Stimulated activated CD4-positive, alpha-beta T cell treated with anti-CD3 and anti-CD28 coated beads, Interleukin-4, amount 100 ng/mL, for 4 hours (primary cell): Measurements from ENCODE around the gene GBP1.
"Not testable (repeated sequence)": the region's sequence is repeated elsewhere in the genome, so short reads cannot be mapped to it uniquely, and the experiment has no call there.

Source experiments
- DNase-seq, 2 experiments: peaks; one replicate each; pipeline ENCODE4 v3.0.0-alpha.2; 2020

GBP1 gene, protein sequence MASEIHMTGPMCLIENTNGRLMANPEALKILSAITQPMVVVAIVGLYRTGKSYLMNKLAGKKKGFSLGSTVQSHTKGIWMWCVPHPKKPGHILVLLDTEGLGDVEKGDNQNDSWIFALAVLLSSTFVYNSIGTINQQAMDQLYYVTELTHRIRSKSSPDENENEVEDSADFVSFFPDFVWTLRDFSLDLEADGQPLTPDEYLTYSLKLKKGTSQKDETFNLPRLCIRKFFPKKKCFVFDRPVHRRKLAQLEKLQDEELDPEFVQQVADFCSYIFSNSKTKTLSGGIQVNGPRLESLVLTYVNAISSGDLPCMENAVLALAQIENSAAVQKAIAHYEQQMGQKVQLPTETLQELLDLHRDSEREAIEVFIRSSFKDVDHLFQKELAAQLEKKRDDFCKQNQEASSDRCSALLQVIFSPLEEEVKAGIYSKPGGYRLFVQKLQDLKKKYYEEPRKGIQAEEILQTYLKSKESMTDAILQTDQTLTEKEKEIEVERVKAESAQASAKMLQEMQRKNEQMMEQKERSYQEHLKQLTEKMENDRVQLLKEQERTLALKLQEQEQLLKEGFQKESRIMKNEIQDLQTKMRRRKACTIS

DNA sequence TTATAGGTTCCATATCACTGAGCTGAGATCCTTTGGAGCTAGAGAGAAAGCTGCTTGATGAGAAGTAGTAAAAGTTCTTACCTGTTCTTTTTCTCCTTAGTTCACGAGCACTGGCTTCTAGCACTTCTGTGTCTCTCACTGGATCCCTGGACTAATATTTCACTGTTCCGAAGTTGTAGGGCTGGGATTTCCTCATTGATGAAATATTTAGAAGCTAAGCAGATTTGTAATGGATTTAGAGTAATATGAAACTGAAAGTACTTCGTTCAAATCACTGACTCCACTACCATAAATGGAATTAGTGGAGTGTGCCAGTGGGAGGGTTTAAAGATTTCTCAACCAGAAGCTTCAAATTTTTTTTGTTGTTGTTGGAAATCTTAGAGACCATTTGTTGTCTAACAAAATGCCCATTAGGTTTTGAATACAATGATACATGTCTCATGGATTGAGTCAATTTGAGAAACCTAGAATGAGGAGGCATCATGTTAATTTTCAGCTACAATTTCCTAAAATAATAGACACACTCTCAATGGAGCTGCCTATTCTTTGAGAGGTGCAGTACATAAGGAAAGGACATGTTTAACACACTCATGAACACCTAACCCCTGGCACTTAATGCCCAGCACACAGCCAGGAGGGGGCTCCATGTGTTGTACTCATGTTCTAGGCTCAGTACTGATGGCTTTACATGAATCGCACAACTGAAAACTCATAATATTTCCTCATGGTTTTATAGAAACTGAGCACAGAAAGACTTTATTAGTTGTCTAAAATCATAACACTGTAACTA is at the start of gene GBP1:
Gene GBP1 (minus strand): TSS at position 130 of the 790 bp plus-strand sequence. CDS start 1,974 bp downstream, outside the sequence.
- peak in 1 of 2 experiments; percentile 36 for DNase-seq

DNA sequence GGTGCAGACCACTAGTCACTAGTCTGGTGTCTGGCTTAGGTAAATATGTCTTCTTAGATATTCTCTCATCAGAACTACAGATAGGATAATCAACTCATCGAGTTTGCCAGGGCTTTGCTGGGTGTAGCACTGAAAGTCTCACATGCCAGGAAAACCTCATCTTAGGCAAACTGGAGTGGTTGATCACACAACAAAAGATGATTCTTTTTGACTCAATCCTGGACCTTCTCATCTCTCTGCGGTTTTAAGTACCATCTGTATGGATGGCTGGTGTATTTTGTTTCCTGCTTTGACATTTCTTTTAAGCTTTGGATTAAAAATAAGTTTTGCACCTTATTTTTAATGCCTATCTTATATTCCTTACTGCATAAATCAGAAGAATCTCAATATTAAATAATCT is 49.7 kb upstream of the GBP1 start:
- no peak for DNase-seq

DNA sequence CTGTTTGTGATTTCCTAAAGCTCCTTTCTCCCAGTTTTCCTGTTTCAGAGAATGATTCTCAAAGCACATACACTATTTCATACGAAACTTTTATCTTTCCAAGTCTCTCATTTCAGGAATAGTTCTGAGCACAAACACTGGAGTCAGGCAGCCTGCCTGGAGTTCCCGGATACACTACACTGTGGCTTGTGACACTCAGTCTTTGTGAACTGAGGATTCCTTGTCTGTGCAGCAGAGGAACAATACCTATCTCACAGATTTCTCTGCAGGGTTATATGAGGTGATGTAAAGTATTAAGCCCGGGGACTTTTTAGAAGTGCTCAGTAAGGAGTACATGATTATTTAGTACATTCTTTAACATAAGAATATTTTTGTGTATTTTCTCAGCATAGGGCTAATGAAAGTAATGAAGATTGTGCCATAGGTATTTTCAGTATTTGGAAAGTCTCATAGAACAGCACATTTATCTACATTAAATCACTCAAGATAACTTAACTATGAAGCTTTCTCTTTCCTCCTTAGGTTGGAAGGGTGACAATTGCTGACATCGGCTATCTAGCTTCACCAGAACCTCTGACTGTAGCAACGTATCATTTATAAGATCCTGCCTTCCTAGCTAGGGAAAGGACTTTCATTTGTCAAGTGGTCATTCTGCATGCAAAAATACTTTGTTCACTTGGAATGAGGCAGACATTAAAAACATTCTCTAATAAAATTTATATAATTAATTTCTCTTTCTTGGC is 48.0 kb upstream of the GBP1 start:
- DNase-seq, result no peak

DNA sequence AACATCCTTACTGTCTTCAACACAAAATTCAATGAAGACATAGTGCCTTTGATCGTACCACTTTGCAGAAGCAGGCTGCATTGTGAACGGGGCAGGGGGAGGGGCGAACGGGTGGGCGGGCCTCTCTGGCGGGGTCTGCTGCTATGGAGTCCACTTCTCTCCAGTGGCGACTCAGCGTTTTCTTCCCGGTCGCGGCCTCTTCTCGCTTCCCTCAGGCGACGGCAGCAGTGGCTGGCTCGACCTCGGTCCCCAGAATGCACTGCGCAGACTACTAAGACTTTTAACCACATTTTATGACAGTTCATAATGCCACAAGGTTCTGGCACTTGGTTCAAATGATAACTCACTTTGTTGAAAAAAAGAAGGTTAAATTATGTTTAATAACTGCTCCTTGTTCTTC is 39.7 kb upstream of the GBP1 start:
- DNase-seq, result peak in 1 of 2 experiments; percentile 12

DNA sequence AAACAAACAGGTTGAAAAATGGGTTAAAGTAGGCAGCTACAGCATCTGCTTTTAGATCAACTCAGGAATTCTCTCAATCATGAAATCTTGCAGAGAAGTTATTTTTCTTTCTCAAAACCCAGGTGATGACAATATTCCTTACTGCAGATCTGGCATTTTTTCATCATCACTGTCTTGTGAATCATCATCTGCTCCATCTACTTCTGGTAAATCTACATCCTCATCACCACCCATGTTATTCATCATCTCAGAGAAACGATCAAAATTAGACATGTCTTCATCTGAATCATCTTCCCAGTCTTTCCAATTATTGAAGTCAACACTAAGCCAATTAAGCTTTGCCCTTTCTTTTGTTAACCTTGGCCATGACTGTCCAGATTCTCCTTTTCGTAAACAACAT is 39.1 kb upstream of the GBP1 start:
- no peak for DNase-seq

DNA sequence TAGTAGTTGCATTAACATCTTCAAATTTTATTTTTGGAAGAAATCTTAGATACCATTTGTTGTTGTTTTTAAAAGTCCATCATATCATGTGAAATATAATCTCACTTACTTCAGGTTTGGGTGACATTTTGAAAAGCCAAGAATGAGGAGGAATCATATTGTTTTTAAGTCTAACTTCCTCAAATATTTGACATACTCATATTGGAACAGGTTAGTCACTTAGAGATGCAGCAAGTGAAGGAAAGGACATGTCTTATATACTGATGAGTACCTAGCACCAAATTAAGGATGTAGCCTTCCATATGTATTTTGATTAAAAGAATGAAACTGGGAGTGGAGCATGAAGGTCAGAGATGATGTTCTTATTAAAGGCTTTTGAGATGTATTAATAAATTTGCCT is 37.0 kb upstream of the GBP1 start:
- DNase-seq, result no peak

DNA sequence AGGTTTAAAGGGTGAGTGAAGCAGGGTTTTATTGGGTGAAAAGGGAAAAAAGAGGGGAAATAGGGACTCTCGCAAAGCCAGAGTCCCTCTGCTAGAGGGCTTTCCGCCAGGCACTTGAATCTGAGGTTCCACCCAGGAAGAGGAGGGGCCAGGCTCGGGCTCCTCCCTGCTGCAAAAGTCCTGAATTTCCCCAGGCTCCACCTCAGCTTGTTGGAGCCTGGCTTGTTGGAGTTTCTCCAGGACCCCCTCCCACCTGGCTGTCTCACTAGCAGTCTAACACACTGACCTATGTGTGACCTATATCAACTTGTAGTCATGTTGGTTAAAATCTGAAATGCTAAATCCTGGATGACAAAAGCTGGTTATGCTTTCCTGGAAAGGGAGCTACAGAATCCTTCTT is 35.4 kb upstream of the GBP1 start:
- no peak for DNase-seq

DNA sequence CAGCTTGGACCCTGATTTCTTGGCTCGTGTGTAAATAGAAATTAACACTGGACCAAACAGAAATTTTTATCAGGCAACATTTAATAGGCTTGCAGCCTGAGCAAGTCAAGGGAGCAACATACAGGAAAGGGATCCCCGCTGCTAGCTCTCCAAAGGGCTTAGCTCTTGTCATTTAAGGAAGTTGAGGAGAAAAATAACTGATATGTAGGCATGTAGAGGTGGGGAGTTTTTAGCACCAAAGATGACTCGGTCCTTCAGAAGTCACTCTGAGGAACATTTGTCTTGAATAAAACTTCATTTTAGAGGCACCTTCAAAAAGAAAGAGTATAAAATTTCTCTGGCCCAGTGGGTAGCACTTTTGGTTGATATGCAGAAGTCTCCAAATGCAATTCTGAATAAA is 33.8 kb upstream of the GBP1 start:
- DNase-seq, result no peak

DNA sequence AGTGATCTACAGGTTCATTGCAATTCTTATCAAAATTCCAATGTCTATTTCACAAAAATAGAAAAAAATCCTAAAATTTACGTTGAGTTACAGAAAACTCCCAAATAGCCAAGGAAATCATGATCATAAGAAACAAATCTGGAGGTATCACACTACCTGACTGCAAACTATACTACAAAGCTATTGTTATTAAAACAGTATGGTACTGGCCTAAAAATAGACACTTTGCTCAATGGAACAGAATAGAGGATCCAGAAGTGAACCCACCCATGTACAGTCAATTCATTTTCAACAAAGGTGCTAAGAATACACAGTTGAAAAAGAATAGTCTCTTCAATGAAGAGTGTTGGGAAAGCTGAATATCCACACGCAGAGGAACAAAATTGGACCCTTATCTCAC is 30.7 kb upstream of the GBP1 start:
- DNase-seq, result no peak

DNA sequence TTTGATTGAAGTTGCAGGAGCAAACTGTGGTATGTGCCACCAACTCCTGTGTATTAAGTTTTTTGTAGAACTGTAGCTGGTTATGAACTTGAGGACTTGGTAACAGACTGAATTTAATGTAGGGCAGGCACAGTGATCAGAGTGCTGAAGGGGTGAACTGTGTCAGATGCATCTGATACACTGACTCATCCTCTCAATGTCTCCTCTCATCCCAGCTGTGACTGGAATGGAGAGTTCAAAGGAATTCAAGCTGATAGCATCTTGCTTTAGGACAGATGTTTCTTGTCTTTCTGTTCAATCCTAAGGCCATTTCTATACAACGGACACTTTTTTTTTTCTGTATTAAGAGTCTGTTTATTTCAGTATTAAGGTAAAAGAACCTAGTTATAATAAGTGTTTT is 25.0 kb upstream of the GBP1 start:
- DNase-seq, result no peak

DNA sequence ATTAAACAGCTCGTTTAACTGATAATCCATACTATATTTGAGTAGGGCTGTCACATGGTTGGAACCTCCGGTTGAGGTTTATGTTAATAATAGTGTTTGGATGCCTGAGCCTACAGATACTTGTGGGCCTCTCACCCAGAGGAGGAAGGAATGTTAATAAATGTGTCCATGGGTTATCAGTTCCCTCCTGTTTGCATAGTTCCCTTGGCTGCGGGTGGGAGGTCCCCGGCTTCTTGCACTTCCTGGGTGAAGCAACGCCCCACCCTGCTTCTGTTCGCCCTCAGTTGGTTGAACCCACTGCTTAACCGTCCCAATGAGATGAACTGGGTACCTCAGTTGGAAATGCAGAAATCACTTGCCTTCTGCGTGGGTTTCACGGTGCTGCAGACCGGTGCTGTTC is 23.6 kb upstream of the GBP1 start:
- no peak for DNase-seq

DNA sequence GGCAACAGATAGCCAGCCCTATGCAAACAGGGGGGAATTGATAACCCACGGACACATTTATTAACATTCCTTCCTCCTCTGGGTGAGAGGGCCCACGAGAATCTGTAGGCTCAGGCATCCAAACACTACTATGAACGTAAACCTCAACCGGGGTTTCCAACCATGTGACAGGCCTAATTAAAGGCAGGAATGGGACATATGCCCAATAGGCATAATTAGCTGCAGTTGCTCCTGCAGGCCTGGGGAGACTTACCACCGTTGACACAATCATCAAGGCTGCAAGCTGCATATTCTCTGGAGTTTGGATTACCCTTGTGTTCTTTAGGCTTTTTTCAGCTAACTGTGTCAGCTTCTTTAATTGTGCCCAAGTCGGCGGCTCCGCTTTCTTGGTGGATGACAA is 22.2 kb upstream of the GBP1 start:
- no peak for DNase-seq

DNA sequence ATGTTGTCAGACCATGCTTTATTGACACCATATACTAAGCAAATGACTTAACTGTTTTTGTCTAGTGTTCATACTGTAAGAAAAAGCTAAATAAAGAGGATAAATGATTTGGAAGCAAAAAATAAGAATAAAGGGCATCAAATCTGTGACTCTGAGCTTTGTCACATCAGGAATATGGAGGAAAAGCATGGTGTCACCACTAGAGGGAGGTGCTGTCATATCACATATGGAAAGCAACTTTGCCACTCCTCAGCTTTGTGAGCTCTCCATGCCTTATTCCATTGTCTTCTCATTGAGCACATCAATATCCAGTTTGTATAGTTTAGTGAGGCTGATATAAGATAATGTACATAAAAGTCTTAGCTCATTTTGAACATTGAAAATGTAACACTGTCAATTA is 20.8 kb upstream of the GBP1 start:
- no peak for DNase-seq

DNA sequence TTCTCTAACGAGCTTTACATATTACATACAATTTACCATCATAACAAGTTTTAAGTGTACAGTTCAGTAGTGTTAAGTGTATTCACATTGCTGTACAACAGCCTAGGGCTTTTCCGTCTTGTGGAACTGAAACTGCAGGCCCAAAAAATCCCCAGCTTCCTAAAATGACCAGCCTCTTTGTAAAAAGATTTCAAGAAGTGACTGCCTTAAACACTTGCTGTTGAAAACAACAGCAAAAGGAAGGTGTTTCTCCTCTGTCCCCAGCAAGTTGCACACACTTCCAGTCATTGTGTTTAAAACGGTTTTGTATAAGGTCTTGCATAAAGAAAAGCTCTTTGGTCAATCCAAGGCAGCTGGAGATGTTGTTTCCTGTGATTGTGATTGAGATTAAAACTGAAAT is 16.0 kb upstream of the GBP1 start:
- no peak for DNase-seq

DNA sequence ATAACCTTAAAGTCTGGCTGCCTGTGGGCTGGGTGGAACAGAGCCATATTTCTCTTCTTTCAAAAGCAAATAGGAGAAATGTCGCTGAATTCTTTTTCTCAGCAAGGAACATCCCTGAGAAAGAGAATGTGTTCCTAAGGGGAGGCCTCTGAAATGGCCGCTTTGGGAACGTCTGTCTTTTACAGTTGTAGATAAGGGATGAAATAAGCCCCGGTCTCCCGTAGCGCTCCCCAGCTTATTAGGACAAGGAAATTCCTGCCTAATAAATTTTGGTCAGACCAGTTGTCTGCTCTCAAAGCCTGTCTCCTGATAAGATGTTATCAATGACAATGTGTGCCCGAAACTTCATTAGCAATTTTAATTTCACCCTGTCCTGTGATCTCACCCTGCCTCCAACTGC is 15.1 kb upstream of the GBP1 start:
- DNase-seq, result not testable (repeated sequence)

DNA sequence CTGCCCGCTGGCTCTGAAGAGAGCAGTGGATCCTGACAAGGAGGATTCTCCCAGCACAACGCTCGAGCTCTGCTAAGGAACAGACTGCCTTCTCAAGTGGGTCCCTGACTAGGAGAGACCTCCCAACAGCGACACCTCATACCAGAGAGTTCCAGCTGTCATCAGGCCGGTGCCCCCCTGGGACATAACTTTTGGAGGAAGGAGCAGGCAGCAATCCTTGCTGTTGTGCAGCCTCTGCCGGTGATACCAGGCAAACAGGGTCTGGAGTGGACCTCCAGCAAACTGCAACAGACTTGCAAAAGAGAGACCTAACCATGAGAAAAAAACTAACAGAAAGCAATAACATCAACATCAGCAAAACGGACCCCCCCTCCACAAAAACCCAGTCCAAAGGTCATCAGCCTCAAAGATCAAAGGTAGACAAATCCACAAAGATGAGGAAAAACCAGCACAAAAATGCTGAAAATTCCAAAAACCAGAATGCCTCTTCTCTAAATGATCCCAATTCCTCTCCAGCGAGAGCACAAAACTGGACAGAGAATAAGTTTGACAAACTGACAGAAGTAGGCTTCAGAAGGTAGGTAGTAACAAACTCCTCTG is 7.6 kb upstream of the GBP1 start:
- DNase-seq, result not testable (repeated sequence)

DNA sequence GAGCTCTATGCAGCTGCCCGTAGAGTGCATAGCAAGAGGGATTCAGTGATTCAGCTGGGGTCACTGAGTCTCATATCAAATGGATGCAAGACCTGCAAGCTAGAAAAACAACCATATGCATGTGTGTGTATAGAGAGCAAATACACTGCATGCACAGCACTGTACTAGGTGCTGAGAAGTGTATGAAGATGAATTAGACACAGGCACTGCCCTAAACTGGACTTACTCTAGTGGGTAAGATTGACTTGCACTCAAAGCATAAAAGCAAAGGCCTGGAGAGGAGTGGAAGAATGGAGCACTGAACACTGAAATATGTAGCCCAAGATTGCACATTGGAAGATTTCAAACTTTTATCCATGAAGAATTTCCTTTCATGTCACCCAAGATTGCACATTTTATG is 5.5 kb upstream of the GBP1 start:
- no peak for DNase-seq

DNA sequence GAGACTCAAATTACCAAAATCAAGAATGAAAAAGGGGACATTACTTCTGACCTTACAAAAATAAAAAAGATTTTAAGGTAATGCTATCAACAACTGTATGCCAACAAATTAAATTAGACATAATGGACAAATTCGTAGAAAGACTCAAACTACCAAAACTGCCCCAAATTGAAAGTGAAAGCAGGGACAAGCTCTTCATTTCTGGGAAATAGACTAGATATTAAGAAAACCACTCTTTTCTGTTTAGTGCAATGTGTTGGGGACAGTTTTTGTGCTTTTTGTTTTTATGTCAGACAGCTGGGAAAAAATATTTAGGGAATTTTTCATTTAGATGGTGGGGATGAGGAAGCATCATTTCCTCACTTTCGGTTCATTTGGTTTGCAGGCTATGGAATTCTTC is 4.9 kb upstream of the GBP1 start:
- no peak for DNase-seq

DNA sequence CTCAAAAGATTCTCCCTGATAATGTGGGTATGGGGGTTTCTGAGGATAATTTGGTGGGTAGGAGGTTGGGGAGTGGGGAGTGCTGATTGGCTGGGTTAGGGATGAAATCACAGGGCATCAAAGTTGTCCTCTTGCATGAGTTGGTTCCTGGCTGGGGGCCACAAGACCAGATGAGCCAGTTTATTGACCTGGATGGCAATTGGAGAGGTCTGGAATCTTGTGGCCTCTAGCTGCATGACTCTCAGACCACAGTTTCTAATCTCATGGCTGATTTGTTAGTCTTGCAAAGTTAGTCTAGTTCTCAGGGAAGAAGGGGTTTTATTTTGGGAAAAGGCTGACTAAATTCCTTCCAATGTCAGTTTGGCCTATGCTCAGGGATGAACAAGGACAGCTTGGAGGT is 3.3 kb upstream of the GBP1 start:
- DNase-seq, result no peak

DNA sequence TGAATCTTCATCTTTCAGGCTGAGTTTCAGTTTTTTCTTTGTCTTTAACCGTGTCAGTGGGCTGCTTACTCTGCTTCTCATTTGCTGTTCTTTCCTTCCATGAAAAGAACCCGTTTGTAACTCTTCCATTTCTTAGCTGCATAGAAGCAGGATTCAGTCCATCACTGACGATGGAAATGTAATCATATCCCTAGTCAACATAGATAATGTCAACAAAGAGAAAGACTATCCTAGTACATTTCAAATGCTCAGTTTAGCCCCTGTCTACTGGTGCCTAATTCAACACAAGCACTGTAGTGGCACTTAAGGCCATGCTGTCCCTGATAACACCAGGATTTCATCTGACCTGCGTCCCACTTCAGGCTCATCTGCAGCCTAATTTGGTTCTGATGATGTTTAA is 376 bp downstream of the GBP1 start:
- DNase-seq, result no peak

DNA sequence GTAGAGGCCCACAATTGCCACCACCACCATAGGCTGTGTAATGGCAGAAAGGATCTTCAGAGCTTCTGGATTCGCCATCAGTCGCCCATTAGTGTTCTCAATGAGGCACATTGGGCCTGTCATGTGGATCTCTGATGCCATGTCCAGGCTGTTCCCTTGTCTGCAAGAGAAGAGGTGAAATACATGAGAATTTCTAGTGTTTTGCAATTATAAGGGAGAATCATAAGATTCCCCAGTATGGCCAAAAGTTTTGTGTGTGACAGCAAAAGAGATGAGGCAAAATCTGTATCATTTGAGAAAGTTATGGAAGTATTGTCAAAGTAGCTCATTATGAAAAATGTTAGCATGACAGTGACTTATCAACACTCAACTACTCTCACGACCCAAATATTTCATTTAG is 1.9 kb downstream of the GBP1 start:
- no peak for DNase-seq

DNA sequence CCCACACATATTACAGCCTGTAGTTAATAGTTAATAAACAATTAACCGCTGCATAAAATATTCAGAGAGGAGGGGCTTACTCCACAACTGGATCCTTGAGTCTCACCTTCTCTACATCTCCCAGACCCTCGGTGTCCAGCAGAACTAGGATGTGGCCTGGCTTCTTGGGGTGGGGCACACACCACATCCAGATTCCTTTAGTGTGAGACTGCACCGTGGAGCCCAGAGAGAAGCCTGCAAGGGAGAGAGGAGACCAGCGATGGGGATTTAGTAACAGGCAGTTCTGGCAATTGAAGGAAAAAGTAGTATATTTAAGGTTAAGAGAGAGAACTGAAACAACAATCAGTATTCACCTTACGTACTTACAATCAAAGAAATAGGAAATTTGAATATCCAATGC is 4.9 kb downstream of the GBP1 start:
- no peak for DNase-seq

DNA sequence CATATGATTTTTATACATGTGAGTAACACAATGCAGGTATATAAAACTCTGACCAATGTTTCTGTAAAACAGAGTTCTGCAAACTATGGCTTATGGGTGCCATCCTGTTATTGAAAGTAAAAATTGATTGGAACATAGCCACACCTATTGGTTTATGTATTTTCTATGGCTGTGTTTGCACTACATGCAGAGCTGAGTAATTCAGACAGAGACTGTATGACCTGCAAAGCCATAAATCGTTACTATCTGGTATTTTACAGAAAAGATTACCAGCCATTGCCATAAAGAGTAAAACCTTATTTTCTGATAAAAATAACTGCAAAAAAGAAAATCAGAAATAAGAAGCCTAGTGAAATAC is 13.1 kb downstream of the GBP1 start:
- no peak for DNase-seq
